Measurements from ENCODE around the gene CLRN2.
"Not testable (repeated sequence)": the region's sequence is repeated elsewhere in the genome, so short reads cannot be mapped to it uniquely, and the experiment has no call there.

Gene CLRN2

DNA sequence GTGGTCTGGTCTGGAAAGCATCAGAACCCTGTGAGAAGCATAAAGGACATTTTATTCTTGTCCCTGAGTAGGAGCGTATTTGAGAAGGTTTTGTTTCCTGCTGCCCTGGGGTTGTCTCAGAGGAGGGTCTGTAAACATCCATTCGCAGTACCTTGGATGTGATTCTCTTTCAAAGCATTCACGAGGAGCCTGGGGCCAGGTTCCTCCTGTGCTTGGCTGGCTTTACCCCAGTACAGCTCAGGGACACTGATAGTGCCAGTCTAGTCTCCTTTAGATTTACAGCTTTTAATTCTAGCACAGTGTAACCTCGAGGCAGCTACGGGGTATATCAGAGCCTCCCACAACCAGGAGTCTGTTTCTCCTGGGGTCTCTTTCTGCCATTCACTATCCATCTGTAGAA, 2.7 kb downstream of the CLRN2 start:
- Histone ChIP-seq H3K27me3 (ENCODE audit: control insufficient read depth, insufficient read depth, low read length, poor library complexity, severe bottlenecking) (peaks cover 3% of the 10 kb centered on the region), H3K36me3 (ENCODE audit: control insufficient read depth, insufficient read depth, low read length) (no peaks in the 10 kb centered on the region), H3K4me3 (ENCODE audit: insufficient read depth, low read depth, low read length) (no peak overlapping the region), H3K9me3 (ENCODE audit: control insufficient read depth, low read length) (no peaks in the 10 kb centered on the region), H3K4me1 (ENCODE audit: control insufficient read depth, insufficient read depth, low read length) (peaks cover 3% of the 10 kb centered on the region), H3K27ac (ENCODE audit: insufficient read depth, low read depth, low read length, poor library complexity, severe bottlenecking) (no peak overlapping the region)
- 30 to 34% methylated on average over 5 of the region's 5 CpGs for WGBS, 2 experiments

DNA sequence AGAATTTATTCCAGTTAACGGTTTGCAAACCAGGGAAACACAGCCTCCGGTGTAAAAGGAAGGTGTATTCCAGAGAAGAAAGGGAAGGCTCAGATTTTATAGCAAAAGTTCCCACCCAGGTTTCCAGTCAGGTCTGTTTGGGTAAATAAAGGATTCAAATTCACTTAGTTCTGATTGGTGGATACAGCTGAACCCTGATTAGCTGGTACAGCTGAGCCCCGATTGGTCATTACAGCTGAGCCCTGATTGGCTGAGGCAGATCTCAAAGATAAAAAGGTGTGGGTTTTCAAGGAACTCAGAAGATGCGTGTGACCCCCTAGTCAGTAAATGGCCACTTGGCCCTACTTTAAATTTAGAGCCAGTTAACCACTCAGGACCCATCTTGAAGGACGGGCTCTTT, 6.6 kb downstream of the CLRN2 start:
- 93 to 95% methylated on average over 4 of the region's 5 CpGs for WGBS, 2 experiments
- no peak overlapping the region for H3K27ac ChIP-seq (ENCODE audit: insufficient read depth, low read depth, low read length, poor library complexity, severe bottlenecking)
- H3K27me3 ChIP-seq (ENCODE audit: control insufficient read depth, insufficient read depth, low read length, poor library complexity, severe bottlenecking), result no peaks in the 10 kb centered on the region
- H3K36me3 ChIP-seq (ENCODE audit: control insufficient read depth, insufficient read depth, low read length), result no peaks in the 10 kb centered on the region
- no peaks in the 10 kb centered on the region for H3K9me3 ChIP-seq (ENCODE audit: control insufficient read depth, low read length)
- H3K4me1 ChIP-seq (ENCODE audit: control insufficient read depth, insufficient read depth, low read length), result peaks cover 3% of the 10 kb centered on the region
- no peak overlapping the region for H3K4me3 ChIP-seq (ENCODE audit: insufficient read depth, low read depth, low read length)

DNA sequence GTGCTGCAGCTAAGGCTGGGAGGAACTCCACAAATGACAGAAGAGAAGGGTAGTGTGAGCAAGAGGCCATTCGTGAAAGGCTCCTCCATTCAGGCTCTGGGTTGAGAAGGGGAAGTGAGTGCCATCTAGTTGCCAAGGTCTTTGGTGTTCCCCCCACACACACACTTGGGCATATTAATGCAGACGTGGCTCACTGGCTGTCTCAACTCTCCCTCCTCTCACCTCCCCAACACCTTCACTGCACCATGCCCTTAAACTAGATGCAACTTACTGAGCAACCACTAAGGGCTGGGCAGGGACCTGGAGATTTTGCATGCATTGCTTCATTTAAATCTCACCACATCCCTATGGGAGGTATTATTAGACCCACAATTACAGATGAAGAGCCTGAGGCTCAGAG, 8.7 kb downstream of the CLRN2 start:
- Histone ChIP-seq H3K4me1 (ENCODE audit: control insufficient read depth, insufficient read depth, low read length) (no peaks in the 10 kb centered on the region), H3K36me3 (ENCODE audit: control insufficient read depth, insufficient read depth, low read length) (no peaks in the 10 kb centered on the region), H3K4me3 (ENCODE audit: insufficient read depth, low read depth, low read length) (no peak overlapping the region), H3K27ac (ENCODE audit: insufficient read depth, low read depth, low read length, poor library complexity, severe bottlenecking) (no peak overlapping the region), H3K27me3 (ENCODE audit: control insufficient read depth, insufficient read depth, low read length, poor library complexity, severe bottlenecking) (no peaks in the 10 kb centered on the region), H3K9me3 (ENCODE audit: control insufficient read depth, low read length) (no peaks in the 10 kb centered on the region)
- 55 to 64% methylated on average over 2 of the region's 2 CpGs for WGBS, 2 experiments

DNA sequence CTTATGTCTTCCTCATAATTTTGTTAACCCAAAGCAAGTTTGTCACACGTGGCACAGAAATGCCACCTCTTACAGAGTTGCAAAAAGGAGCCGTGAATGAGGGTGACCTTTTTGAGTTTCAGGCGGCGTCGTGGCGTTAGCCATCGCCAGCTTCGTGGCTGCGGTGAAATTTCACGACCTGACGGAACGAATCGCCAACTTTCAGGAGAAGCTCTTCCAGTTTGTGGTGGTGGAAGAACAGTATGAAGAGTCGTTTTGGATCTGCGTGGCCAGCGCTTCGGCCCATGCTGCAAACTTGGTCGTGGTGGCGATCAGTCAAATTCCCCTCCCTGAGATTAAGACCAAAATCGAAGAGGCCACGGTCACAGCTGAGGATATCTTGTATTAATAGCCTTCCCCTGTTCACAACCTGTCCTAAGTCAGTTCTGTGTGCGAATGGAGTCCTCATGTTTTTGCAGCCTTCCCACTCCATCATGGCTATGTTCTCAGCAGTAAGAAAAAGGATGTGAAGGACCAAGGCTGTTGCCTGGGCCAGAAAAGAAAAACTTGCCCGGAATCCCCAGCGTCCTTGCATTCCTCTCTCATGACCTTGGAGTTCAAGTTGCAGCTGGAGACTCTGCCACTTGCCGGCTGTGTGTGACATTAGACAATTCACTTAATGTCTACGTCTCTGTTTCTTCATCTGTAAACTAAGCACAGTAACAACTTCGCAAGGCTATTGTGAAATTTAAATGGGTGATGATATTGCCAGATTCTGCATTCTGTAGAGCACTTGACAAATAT, 11.9 kb downstream of the CLRN2 start:
- Histone ChIP-seq H3K4me1 (ENCODE audit: control insufficient read depth, insufficient read depth, low read length) (no peaks in the 10 kb centered on the region), H3K4me3 (ENCODE audit: insufficient read depth, low read depth, low read length) (no peak overlapping the region), H3K27me3 (ENCODE audit: control insufficient read depth, insufficient read depth, low read length, poor library complexity, severe bottlenecking) (no peaks in the 10 kb centered on the region), H3K36me3 (ENCODE audit: control insufficient read depth, insufficient read depth, low read length) (no peaks in the 10 kb centered on the region), H3K27ac (ENCODE audit: insufficient read depth, low read depth, low read length, poor library complexity, severe bottlenecking) (no peak overlapping the region), H3K9me3 (ENCODE audit: control insufficient read depth, low read length) (no peaks in the 10 kb centered on the region)
- WGBS, 2 experiments, result 91 to 93% methylated on average over 26 of the region's 27 CpGs

DNA sequence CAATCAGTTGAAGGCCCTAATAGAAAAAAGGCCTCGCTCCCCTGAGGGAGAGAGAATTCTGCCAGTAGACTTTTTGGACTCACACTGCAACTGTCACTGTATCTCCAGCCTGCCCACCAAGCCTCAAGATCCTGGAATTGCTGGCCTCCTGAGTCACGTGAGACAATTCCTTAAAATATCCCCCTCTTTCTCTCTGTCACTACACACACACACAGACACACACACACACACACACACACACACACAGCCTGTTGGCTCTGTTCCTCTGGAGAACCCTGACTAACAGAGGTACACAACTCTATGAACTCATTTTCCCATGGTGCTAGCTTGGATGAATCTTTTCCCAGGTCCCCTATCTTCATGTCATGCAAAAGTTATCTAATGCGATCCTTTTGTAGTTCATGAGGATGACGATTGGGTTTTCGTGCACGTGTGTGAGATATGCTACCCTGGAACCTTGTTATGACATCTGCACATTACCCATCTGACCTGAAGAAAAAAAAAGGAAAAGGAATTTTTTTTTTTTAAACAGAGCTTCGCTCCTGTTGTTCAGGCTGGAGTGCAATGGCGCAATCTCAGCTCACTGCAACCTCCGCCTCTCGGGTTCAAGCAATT, 13.7 kb downstream of the CLRN2 start:
- Histone ChIP-seq H3K9me3 (ENCODE audit: control insufficient read depth, low read length) (no peaks in the 10 kb centered on the region), H3K27ac (ENCODE audit: insufficient read depth, low read depth, low read length, poor library complexity, severe bottlenecking) (no peak overlapping the region), H3K27me3 (ENCODE audit: control insufficient read depth, insufficient read depth, low read length, poor library complexity, severe bottlenecking) (no peaks in the 10 kb centered on the region), H3K4me3 (ENCODE audit: insufficient read depth, low read depth, low read length) (no peak overlapping the region), H3K4me1 (ENCODE audit: control insufficient read depth, insufficient read depth, low read length) (no peaks in the 10 kb centered on the region), H3K36me3 (ENCODE audit: control insufficient read depth, insufficient read depth, low read length) (no peaks in the 10 kb centered on the region)
- WGBS, 2 experiments, result 93 to 97% methylated on average over 10 of the region's 10 CpGs

DNA sequence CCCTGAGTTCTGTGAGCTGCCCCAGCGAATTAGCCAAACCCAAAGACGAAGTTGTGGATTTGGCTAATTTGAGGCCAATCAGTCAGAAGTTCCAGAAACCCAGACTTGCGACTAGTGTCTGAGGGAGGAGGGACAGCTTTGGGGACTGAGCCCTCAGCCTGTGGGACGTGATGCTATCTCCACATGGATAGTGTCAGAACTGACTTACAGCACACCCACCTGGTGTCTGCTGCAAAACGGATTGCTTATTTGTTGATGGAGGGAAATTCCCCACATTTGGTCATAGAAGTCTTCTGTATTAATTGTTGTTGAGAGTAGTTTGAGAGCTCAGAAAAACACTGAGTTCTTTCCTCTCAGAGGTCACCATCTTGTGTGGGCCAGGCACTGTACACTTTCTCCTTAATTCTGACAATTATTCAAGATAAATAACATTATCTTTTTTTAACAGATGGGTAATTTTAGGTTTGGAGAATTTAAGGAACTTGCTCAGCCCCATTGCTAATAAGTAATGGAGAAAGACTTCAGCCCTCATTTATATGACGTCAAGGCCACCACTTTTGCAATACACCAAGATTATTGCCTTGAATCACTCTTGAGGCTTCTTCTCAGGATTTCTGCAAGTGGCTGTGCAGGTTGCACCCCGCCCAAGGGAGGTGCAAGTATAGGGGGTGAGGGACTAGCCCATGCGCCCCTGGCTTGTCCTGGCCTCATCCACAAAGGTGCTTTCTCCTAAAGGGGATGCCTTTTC, 16.7 kb downstream of the CLRN2 start:
- Histone ChIP-seq H3K4me3 (ENCODE audit: insufficient read depth, low read depth, low read length) (no peak overlapping the region), H3K4me1 (ENCODE audit: control insufficient read depth, insufficient read depth, low read length) (no peaks in the 10 kb centered on the region), H3K36me3 (ENCODE audit: control insufficient read depth, insufficient read depth, low read length) (no peaks in the 10 kb centered on the region), H3K9me3 (ENCODE audit: control insufficient read depth, low read length) (no peaks in the 10 kb centered on the region), H3K27me3 (ENCODE audit: control insufficient read depth, insufficient read depth, low read length, poor library complexity, severe bottlenecking) (no peaks in the 10 kb centered on the region), H3K27ac (ENCODE audit: insufficient read depth, low read depth, low read length, poor library complexity, severe bottlenecking) (no peak overlapping the region)
- WGBS, 2 experiments, result 77% methylated on average over 8 of the region's 8 CpGs

DNA sequence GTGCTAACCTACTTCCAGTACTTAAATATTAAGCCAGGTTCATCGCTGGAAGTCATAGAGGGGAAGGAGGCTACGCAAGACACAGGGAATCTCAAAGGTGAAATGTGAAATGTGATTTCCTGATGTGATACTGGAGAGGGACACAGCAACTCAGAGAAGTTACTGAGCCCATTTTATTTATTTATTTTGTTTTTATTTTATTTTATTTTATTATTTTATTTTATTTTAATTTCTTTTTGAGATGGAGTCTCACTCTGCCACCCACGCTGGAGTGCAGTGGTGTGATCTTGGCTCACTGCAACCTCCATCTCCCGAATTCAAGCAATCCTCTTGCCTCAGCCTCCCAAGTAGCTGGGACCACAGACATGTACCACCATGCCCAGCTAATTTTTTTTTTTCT, 19.7 kb downstream of the CLRN2 start:
- Histone ChIP-seq H3K27me3 (ENCODE audit: control insufficient read depth, insufficient read depth, low read length, poor library complexity, severe bottlenecking) (no peaks in the 10 kb centered on the region), H3K4me3 (ENCODE audit: insufficient read depth, low read depth, low read length) (no peak overlapping the region), H3K27ac (ENCODE audit: insufficient read depth, low read depth, low read length, poor library complexity, severe bottlenecking) (no peak overlapping the region), H3K9me3 (ENCODE audit: control insufficient read depth, low read length) (no peaks in the 10 kb centered on the region), H3K4me1 (ENCODE audit: control insufficient read depth, insufficient read depth, low read length) (no peaks in the 10 kb centered on the region), H3K36me3 (ENCODE audit: control insufficient read depth, insufficient read depth, low read length) (no peaks in the 10 kb centered on the region)
- 86 to 95% methylated on average over 4 of the region's 4 CpGs for WGBS, 2 experiments

DNA sequence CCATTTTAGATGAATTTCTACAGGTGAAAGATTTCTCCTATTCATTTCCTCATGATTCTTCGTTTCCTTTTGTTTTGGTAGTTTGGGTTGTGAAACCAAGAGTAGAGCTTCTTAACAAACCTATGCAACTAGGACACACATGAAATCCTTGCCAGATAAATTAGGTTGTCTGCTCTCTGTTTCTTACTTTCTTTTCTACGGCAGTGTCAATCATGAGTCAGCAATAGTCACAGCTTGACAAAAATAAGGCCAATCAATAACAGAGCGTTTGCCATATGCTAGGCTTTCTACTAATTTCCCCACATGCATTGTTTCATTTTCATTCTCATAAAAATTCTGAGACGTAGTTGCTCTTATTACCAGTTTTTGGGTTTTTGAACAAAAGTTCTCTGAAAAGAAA, 20.3 kb downstream of the CLRN2 start:
- no peak overlapping the region for H3K4me3 ChIP-seq (ENCODE audit: insufficient read depth, low read depth, low read length)
- H3K27me3 ChIP-seq (ENCODE audit: control insufficient read depth, insufficient read depth, low read length, poor library complexity, severe bottlenecking), result no peaks in the 10 kb centered on the region
- H3K36me3 ChIP-seq (ENCODE audit: control insufficient read depth, insufficient read depth, low read length), result no peaks in the 10 kb centered on the region
- H3K4me1 ChIP-seq (ENCODE audit: control insufficient read depth, insufficient read depth, low read length), result no peaks in the 10 kb centered on the region
- no peaks in the 10 kb centered on the region for H3K9me3 ChIP-seq (ENCODE audit: control insufficient read depth, low read length)
- WGBS, 2 experiments, result 88 to 95% methylated on average over 3 to 4 of the region's 4 CpGs
- H3K27ac ChIP-seq (ENCODE audit: insufficient read depth, low read depth, low read length, poor library complexity, severe bottlenecking), result no peak overlapping the region

DNA sequence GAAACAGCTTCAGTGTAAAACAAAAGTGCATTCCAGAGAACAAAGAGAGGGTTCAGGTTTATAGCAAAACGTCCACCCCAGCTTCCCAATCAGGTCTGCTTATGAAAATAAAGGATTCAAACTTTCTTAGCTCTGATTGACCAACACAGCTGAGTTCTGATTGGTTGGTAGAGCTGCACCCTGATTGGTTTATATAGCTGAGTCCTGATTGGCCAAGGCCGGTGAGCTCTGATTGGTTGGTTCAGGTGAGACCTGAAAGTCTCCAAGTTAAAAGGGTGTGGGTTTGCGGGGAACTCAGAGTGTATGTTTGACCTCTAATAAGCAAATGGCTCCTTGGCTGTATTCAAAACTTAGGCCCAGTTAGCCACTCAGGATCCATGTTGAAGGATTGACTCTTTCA, 20.9 kb downstream of the CLRN2 start:
- 92 to 95% methylated on average over 3 of the region's 3 CpGs for WGBS, 2 experiments
- no peaks in the 10 kb centered on the region for H3K9me3 ChIP-seq (ENCODE audit: control insufficient read depth, low read length)
- H3K27me3 ChIP-seq (ENCODE audit: control insufficient read depth, insufficient read depth, low read length, poor library complexity, severe bottlenecking), result no peaks in the 10 kb centered on the region
- no peak overlapping the region for H3K27ac ChIP-seq (ENCODE audit: insufficient read depth, low read depth, low read length, poor library complexity, severe bottlenecking)
- H3K4me1 ChIP-seq (ENCODE audit: control insufficient read depth, insufficient read depth, low read length), result no peaks in the 10 kb centered on the region
- H3K4me3 ChIP-seq (ENCODE audit: insufficient read depth, low read depth, low read length), result no peak overlapping the region
- H3K36me3 ChIP-seq (ENCODE audit: control insufficient read depth, insufficient read depth, low read length), result no peaks in the 10 kb centered on the region

DNA sequence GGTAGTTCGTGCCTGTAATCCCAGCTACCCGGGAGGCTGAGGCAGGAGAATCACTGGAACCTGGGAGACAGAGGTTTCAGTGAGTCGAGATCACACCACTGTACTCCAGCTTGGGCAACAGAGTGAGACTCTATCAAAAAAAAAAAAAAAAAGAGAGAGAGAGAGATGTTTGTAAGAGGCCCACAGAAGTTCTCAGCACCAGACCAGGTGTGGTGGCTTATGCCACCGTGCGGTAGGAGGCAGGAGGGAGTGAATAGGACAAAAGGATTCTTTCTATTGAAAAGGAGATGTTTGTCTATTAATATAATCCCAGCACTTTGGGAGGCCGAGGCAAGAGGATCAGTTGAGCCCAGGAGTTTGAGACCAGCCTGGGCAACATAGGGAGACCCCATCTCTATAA, 22.1 kb downstream of the CLRN2 start:
- not testable (repeated sequence) for H3K9me3 ChIP-seq (ENCODE audit: control insufficient read depth, low read length); H3K4me1 ChIP-seq (ENCODE audit: control insufficient read depth, insufficient read depth, low read length); H3K27me3 ChIP-seq (ENCODE audit: control insufficient read depth, insufficient read depth, low read length, poor library complexity, severe bottlenecking); H3K27ac ChIP-seq (ENCODE audit: insufficient read depth, low read depth, low read length, poor library complexity, severe bottlenecking); H3K4me3 ChIP-seq (ENCODE audit: insufficient read depth, low read depth, low read length); H3K36me3 ChIP-seq (ENCODE audit: control insufficient read depth, insufficient read depth, low read length)
- 93 to 95% methylated on average over 6 of the region's 6 CpGs for WGBS, 2 experiments

Data from ectodermal cell (in vitro differentiated cells).